ENCODE data around the gene TIMD4. TPM values are rescaled to one million over a fixed set of nuclear protein-coding genes. Genes with fewer than 3 reads are reported as not detected.
"Not testable (repeated sequence)": the region's sequence is repeated elsewhere in the genome, so short reads cannot be mapped to it uniquely, and the experiment has no call there.

TIMD4 gene
- total RNA-seq, 1 experiment from 2014 or later = not detected

DNA sequence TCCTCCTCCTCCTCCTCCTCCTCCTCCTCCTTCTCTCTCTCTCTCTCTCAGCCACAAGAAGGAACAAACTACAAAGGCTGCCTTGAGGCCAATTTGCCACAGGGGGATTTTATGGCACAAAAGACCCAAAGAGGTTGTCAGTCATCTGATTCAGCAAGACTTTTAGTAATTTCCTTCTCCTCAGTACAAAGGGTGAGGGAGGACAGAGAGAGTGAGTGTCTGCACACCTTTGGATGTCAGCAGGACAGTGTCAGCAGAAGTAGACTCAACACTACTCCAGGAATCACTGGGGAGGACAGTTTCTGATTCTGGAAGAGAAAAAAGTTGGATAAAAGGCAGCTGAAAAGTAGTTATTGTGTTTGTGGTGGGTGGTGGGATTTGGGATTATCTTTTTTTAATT lies 13.6 kb downstream of the TIMD4 start:
- no peak overlapping the region for H3K27ac Mint-ChIP-seq (ENCODE audit: unreplicated experiment)
- TF ChIP-seq, protein P1, sequence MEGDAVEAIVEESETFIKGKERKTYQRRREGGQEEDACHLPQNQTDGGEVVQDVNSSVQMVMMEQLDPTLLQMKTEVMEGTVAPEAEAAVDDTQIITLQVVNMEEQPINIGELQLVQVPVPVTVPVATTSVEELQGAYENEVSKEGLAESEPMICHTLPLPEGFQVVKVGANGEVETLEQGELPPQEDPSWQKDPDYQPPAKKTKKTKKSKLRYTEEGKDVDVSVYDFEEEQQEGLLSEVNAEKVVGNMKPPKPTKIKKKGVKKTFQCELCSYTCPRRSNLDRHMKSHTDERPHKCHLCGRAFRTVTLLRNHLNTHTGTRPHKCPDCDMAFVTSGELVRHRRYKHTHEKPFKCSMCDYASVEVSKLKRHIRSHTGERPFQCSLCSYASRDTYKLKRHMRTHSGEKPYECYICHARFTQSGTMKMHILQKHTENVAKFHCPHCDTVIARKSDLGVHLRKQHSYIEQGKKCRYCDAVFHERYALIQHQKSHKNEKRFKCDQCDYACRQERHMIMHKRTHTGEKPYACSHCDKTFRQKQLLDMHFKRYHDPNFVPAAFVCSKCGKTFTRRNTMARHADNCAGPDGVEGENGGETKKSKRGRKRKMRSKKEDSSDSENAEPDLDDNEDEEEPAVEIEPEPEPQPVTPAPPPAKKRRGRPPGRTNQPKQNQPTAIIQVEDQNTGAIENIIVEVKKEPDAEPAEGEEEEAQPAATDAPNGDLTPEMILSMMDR (IDR thresholded peaks at IDR 0.05; ENCODE audit: unreplicated experiment) = no peak
- H3K27me3 Mint-ChIP-seq (ENCODE audit: unreplicated experiment) = no peaks in the 10 kb centered on the region
- H3K36me3 Mint-ChIP-seq (ENCODE audit: insufficient read depth, unreplicated experiment) = no peaks in the 10 kb centered on the region
- H3K4me1 Mint-ChIP-seq (ENCODE audit: low read depth, unreplicated experiment) = no peaks in the 10 kb centered on the region
- no peak for DNase-seq
- intact Hi-C loops (cut with micrococcal nuclease; ENCODE audit: unreplicated experiment) = no loop called here
- peaks cover 2% of the 10 kb centered on the region for H3K9me3 Mint-ChIP-seq (ENCODE audit: low read depth, unreplicated experiment)
- CTCF ChIA-PET = no interaction called here
- H3K4me3 Mint-ChIP-seq (ENCODE audit: low read depth, unreplicated experiment) = no peak overlapping the region
- BruUV-seq (replicated peaks) = no TSS peak

DNA sequence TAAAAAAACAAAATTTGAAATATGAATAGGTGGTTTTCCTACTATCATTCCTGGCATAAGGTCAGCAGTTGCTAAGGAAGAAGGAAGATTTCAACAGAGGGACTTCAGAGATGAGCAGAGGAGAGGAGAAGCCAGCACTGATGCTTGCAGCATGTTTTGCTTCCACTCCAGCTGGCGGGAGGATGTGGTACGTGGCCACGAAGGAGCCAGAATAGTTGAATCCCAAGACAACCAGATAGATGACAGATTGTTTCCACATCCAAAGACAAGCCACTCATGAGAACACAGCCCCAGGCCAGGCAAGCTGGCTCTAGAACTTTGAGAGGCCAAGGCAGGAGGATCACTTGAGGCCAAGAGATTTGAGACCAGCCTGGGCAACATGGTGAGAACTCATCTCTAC lies 15.1 kb downstream of the TIMD4 start:
- no peaks in the 10 kb centered on the region for H3K36me3 Mint-ChIP-seq (ENCODE audit: insufficient read depth, unreplicated experiment)
- intact Hi-C loops (cut with micrococcal nuclease; ENCODE audit: unreplicated experiment) = no loop called here

DNA sequence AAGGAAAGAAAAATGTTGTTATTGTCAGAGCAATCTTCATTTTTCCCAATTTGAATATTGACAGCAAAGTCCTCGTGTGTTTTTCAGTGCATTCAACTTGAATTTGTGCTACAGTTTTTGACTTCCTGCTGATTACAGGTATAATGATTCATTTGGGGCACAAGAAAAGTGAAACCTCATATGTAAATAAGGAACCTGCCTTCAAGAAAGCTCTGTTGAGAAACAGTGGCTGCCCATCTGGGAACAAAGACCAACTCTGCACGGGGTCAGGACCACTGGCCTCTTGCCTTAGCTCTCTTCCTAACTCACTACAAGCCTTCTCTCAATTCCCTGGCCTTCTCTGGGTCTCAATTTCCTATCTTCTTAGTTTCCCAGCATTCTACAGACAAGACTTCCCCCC lies 21.0 kb downstream of the TIMD4 start:
- Mint-ChIP-seq H3K9me3 (ENCODE audit: low read depth, unreplicated experiment) (peaks cover 9% of the 10 kb centered on the region), H3K27me3 (ENCODE audit: unreplicated experiment) (no peaks in the 10 kb centered on the region), H3K4me3 (ENCODE audit: low read depth, unreplicated experiment) (no peak overlapping the region), H3K4me1 (ENCODE audit: low read depth, unreplicated experiment) (peaks cover 16% of the 10 kb centered on the region), H3K27ac (ENCODE audit: unreplicated experiment) (no peak overlapping the region), H3K36me3 (ENCODE audit: insufficient read depth, unreplicated experiment) (no peaks in the 10 kb centered on the region)
- DNase-seq = peak; percentile 11
- CTCF ChIA-PET = interaction anchor here (0.8 kb wide), 1 partner anchor 11 kb away, joined by 6 read pairs; no protein-coding TSS in a partner anchor
- intact Hi-C loops (cut with micrococcal nuclease; ENCODE audit: unreplicated experiment) = no loop called here
- no TSS peak for BruUV-seq (replicated peaks)
- TF ChIP-seq, protein P1 (IDR thresholded peaks at IDR 0.05; ENCODE audit: unreplicated experiment) = no peak

More for the DNA sequence above, 15.1 kb downstream of the TIMD4 start:
- TF ChIP-seq, protein P1 (IDR thresholded peaks at IDR 0.05; ENCODE audit: unreplicated experiment) = no peak
- DNase-seq = no peak
- H3K27me3 Mint-ChIP-seq (ENCODE audit: unreplicated experiment) = no peaks in the 10 kb centered on the region
- H3K4me3 Mint-ChIP-seq (ENCODE audit: low read depth, unreplicated experiment) = no peak overlapping the region
- CTCF ChIA-PET = no interaction called here
- no peaks in the 10 kb centered on the region for H3K4me1 Mint-ChIP-seq (ENCODE audit: low read depth, unreplicated experiment)
- no TSS peak for BruUV-seq (replicated peaks)
- H3K9me3 Mint-ChIP-seq (ENCODE audit: low read depth, unreplicated experiment) = peaks cover 2% of the 10 kb centered on the region
- no peak overlapping the region for H3K27ac Mint-ChIP-seq (ENCODE audit: unreplicated experiment)

DNA sequence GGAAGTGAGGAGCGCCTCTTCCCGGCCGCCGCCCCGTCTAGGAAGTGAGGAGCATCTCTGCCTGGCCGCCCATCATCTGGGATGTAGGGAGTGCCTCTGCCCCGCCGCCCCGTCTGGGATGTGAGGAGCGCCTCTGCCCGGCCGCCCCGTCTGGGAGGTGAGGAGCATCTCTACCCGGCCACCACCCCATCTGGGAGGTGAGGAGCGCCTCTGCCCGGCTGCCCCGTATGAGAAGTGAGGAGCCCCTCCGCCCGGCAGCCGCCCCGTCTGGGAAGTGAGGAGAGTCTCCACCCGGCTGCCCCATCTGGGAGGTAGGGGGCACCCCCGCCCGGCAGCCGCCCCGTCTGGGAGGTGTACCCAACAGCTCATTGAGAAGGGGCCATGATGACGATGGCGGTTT lies 22.6 kb downstream of the TIMD4 start:
- H3K27ac Mint-ChIP-seq (ENCODE audit: unreplicated experiment); H3K36me3 Mint-ChIP-seq (ENCODE audit: insufficient read depth, unreplicated experiment); intact Hi-C loops (cut with micrococcal nuclease; ENCODE audit: unreplicated experiment); H3K4me3 Mint-ChIP-seq (ENCODE audit: low read depth, unreplicated experiment); H3K27me3 Mint-ChIP-seq (ENCODE audit: unreplicated experiment); DNase-seq; H3K9me3 Mint-ChIP-seq (ENCODE audit: low read depth, unreplicated experiment); CTCF ChIA-PET; BruUV-seq (replicated peaks): not testable (repeated sequence)
- H3K4me1 Mint-ChIP-seq (ENCODE audit: low read depth, unreplicated experiment) = peaks cover 16% of the 10 kb centered on the region

DNA sequence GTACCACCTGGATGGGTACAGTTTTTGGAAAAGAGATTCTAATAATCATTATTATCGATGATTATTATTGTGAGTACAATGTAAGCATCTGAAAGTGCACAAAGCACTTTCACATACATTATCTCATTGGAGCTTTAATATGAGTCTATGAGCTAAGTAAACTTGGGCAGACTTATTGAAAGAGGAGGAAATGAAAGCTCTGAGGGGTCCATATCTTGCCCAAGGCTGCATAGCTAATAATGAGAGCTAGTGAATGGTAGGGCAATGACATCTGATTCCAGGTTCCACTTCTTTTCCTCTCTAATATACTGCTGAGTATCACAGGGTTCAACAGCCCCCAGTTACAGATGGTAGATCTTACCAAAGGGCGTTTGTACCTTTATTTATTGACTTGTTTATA lies 26.1 kb downstream of the TIMD4 start:
- Mint-ChIP-seq H3K27ac (ENCODE audit: unreplicated experiment) (no peak overlapping the region), H3K4me3 (ENCODE audit: low read depth, unreplicated experiment) (no peak overlapping the region), H3K4me1 (ENCODE audit: low read depth, unreplicated experiment) (peaks cover 9% of the 10 kb centered on the region), H3K36me3 (ENCODE audit: insufficient read depth, unreplicated experiment) (no peaks in the 10 kb centered on the region), H3K27me3 (ENCODE audit: unreplicated experiment) (no peaks in the 10 kb centered on the region), H3K9me3 (ENCODE audit: low read depth, unreplicated experiment) (peaks cover 9% of the 10 kb centered on the region)
- no TSS peak for BruUV-seq (replicated peaks)
- intact Hi-C loops (cut with micrococcal nuclease; ENCODE audit: unreplicated experiment) = loop anchor here (5.0 kb wide), 2 partner anchors 90 to 195 kb away; no protein-coding TSS in a partner anchor
- CTCF ChIA-PET = interaction anchor here (0.7 kb wide), 2 partner anchors 59 to 110 kb away, joined by 3 to 4 read pairs; no protein-coding TSS in a partner anchor
- TF ChIP-seq, protein P1 (IDR thresholded peaks at IDR 0.05; ENCODE audit: unreplicated experiment) = no peak
- DNase-seq = no peak
